HepG2 (cell line): ENCODE results near the gene NID2. TPM values are rescaled to one million over a fixed set of nuclear protein-coding genes. Genes with fewer than 3 reads are reported as not detected.

Experiments used
- BHLHE40 ChIP-seq: IDR thresholded peaks from 2 replicates; pipeline ENCODE4 v1.6.1; 2011; ENCODE audit warnings: low read length, improper control_type of control experiment
- ETV6 ChIP-seq: sonication (generic); formaldehyde crosslinking; conservative IDR thresholded peaks from 2 replicates; pipeline ENCODE4 v1.4.0; 2020; ENCODE audit warnings: missing genetic modification reagents
- HNRNPK ChIP-seq: fragments of 200-400 bp; formaldehyde crosslinking; IDR thresholded peaks from 2 replicates; pipeline ENCODE4 v1.6.1; 2018; ENCODE audit warnings: low read length, low read depth, moderate library complexity, mild to moderate bottlenecking; ENCODE audit not compliant: poor library complexity, severe bottlenecking
- KAT7 ChIP-seq: IDR thresholded peaks from 2 replicates; pipeline ENCODE4 v1.6.1; 2018; ENCODE audit warnings: borderline replicate concordance, missing compliant biosample characterization
- NFYB ChIP-seq: sonication (generic); formaldehyde crosslinking; IDR thresholded peaks from 2 replicates; pipeline ENCODE4 v1.4.0; 2020; ENCODE audit warnings: missing genetic modification reagents
- ONECUT2 ChIP-seq: sonication (generic); formaldehyde crosslinking; IDR thresholded peaks from 2 replicates; pipeline ENCODE4 v1.4.0; 2020; ENCODE audit warnings: missing genetic modification reagents
- RFX3 ChIP-seq: IDR thresholded peaks from 2 replicates; pipeline ENCODE4 v1.6.1; 2016; ENCODE audit warnings: missing biosample characterization, missing genetic modification reagents
- SMAD9 ChIP-seq: sonication (generic); formaldehyde crosslinking; IDR thresholded peaks from 2 replicates; pipeline ENCODE4 v1.5.1; 2020; ENCODE audit warnings: mild to moderate bottlenecking, missing genetic modification reagents
- TBX2 ChIP-seq: sonication (generic); formaldehyde crosslinking; IDR thresholded peaks from 2 replicates; pipeline ENCODE4 v1.5.0; 2020; ENCODE audit warnings: missing genetic modification reagents, mild to moderate bottlenecking, borderline replicate concordance
- ZBTB1 ChIP-seq: sonication (generic); formaldehyde crosslinking; IDR thresholded peaks from 2 replicates; pipeline ENCODE4 v1.4.0; 2020; ENCODE audit warnings: missing genetic modification reagents, borderline replicate concordance
- ZBTB38 ChIP-seq: sonication (generic); formaldehyde crosslinking; IDR thresholded peaks from 2 replicates; pipeline ENCODE4 v1.5.1; 2020; ENCODE audit warnings: mild to moderate bottlenecking, missing genetic modification reagents
- ZMAT3 ChIP-seq: sonication (generic); formaldehyde crosslinking; conservative IDR thresholded peaks from 2 replicates; pipeline ENCODE4 v1.7.0; 2021; ENCODE audit warnings: missing genetic modification reagents
- ZNF143 ChIP-seq: sonication (generic); formaldehyde crosslinking; IDR thresholded peaks from 2 replicates; pipeline ENCODE4 v1.4.0; 2020; ENCODE audit warnings: missing genetic modification reagents
- ZNF430 ChIP-seq: sonication (generic); formaldehyde crosslinking; IDR thresholded peaks from 2 replicates; pipeline ENCODE4 v1.9.0; 2021; ENCODE audit warnings: mild to moderate bottlenecking, missing genetic modification reagents
- ZNF501 ChIP-seq: sonication (generic); formaldehyde crosslinking; IDR thresholded peaks from 2 replicates; pipeline ENCODE4 v1.5.1; 2020; ENCODE audit warnings: mild to moderate bottlenecking, moderate library complexity, missing genetic modification reagents
- ZNF619 ChIP-seq: sonication (generic); formaldehyde crosslinking; IDR thresholded peaks from 2 replicates; pipeline ENCODE4 v1.4.0; 2020; ENCODE audit warnings: mild to moderate bottlenecking, missing genetic modification reagents
- ZNF652 ChIP-seq: IDR thresholded peaks from 2 replicates; pipeline ENCODE4 v1.6.1; 2016; ENCODE audit warnings: low read depth, borderline replicate concordance
- ZNF761 ChIP-seq: sonication (generic); formaldehyde crosslinking; conservative IDR thresholded peaks from 2 replicates; pipeline ENCODE4 v1.4.0; 2020; ENCODE audit warnings: mild to moderate bottlenecking, missing genetic modification reagents
- ZNF773 ChIP-seq: sonication (generic); formaldehyde crosslinking; IDR thresholded peaks from 2 replicates; pipeline ENCODE4 v1.4.0; 2020; ENCODE audit warnings: missing genetic modification reagents, borderline replicate concordance
- ZNF777 ChIP-seq: sonication (generic); formaldehyde crosslinking; IDR thresholded peaks from 2 replicates; pipeline ENCODE4 v1.4.0; 2020; ENCODE audit warnings: missing genetic modification reagents
- polyA plus RNA-seq, 8 experiments: library from polyadenylated mRNA; depleted of rRNA in 3 of 8; stranded (reverse) in 7 of 8; unstranded in 1 of 8; fragments of >200 nt; fragmentation: Illumina TruSeq in 4 of 8; extraction: Trizol in 4 of 8; gene quantifications; 2 replicates each; pipeline versions ENCODE4 v1.2.1 to v1.2.3, GENCODE V29; 2011 to 2016; ENCODE audit warnings: low read depth in 4 of 8, missing spikeins in 1 of 8, mixed read lengths in 1 of 8; ENCODE audit not compliant: insufficient read depth in 1 of 8
- total RNA-seq, 5 experiments: library from RNA; depleted of rRNA; stranded (reverse); fragments of >200 nt; fragmentation: Illumina TruSeq; extraction: Trizol; gene quantifications; 2 replicates each; pipeline ENCODE4 v1.2.3, GENCODE V29; 2016; ENCODE audit warnings: low read depth in 1 of 5
- TF ChIP-seq, protein P1 (sequence below): sonication (generic); formaldehyde crosslinking; IDR thresholded peaks from 2 replicates; pipeline ENCODE4 v1.5.0; 2020; ENCODE audit warnings: mild to moderate bottlenecking, missing genetic modification reagents
- TF ChIP-seq, protein P2 (sequence below): sonication (generic); formaldehyde crosslinking; IDR thresholded peaks from 2 replicates; pipeline ENCODE4 v1.5.0; 2020; ENCODE audit warnings: missing genetic modification reagents
- TF ChIP-seq, protein P3 (sequence below): sonication (generic); formaldehyde crosslinking; IDR thresholded peaks from 2 replicates; pipeline ENCODE4 v1.5.0; 2020; ENCODE audit warnings: mild to moderate bottlenecking, low read depth, missing genetic modification reagents, borderline replicate concordance
- TF ChIP-seq, protein P4 (sequence below): sonication (generic); formaldehyde crosslinking; IDR thresholded peaks from 2 replicates; pipeline ENCODE4; 2020; ENCODE audit warnings: missing genetic modification reagents, mild to moderate bottlenecking, borderline replicate concordance

Gene NID2
- total and polyA plus RNA-seq, 2 of the 13 experiments (the other 11 are each of a cell fraction or from before 2014, with no cell fraction given), result 0.11 TPM; not detected in 1

DNA sequence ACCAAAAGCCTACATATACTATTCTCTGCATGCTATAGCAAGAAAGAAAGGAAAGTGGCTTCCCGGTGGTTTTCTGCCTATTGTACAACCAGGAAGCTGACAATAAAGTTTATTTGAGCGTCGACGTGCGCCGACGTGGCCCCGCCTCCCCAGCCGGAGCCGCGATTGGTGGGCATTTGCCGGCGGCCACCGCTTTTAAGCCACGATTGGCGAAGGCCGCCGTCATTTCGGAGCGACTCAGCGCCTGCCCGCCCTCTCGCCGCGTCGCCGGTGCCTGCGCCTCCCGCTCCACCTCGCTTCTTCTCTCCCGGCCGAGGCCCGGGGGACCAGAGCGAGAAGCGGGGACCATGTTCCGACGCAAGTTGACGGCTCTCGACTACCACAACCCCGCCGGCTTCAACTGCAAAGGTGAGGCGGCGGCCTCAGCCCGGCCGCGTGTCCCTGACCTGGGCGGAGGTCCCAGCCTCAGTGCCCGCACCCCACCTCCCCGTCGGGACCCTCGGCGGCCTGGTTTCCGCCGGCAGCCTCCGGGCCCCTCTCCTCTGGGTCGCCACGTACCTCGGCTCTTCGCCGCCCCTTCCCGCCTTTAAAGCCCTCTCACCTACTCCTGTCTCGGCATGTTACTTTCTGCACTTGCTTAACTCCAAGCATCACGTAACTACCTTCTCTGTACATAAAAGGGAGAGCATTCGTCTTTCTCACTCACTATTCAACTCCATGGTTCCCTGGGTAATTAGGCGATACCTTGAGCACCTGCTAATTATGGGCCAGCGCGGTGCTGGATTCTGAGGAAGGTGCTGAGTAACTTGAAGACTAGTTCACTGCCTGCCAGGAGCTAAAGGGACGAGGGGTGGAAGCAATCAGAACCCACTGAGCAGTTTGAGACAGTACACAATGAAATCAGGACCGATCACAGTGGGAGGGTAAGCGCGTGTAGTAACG, 79.3 kb downstream of the NID2 start, which contains the start of gene RTRAF (continued):
- TF ChIP-seq, protein P1, sequence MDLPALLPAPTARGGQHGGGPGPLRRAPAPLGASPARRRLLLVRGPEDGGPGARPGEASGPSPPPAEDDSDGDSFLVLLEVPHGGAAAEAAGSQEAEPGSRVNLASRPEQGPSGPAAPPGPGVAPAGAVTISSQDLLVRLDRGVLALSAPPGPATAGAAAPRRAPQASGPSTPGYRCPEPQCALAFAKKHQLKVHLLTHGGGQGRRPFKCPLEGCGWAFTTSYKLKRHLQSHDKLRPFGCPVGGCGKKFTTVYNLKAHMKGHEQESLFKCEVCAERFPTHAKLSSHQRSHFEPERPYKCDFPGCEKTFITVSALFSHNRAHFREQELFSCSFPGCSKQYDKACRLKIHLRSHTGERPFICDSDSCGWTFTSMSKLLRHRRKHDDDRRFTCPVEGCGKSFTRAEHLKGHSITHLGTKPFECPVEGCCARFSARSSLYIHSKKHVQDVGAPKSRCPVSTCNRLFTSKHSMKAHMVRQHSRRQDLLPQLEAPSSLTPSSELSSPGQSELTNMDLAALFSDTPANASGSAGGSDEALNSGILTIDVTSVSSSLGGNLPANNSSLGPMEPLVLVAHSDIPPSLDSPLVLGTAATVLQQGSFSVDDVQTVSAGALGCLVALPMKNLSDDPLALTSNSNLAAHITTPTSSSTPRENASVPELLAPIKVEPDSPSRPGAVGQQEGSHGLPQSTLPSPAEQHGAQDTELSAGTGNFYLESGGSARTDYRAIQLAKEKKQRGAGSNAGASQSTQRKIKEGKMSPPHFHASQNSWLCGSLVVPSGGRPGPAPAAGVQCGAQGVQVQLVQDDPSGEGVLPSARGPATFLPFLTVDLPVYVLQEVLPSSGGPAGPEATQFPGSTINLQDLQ (CRISPR knock-in tag), result no peak
- TF ChIP-seq, protein P2, sequence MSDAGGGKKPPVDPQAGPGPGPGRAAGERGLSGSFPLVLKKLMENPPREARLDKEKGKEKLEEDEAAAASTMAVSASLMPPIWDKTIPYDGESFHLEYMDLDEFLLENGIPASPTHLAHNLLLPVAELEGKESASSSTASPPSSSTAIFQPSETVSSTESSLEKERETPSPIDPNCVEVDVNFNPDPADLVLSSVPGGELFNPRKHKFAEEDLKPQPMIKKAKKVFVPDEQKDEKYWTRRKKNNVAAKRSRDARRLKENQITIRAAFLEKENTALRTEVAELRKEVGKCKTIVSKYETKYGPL (CRISPR knock-in tag), result no peak
- TF ChIP-seq ZNF773 (CRISPR knock-in tag) (no peak), SMAD9 (CRISPR knock-in tag) (no peak), BHLHE40 (no peak), RFX3 (CRISPR knock-in tag) (no peak), ZNF761 (CRISPR knock-in tag) (0 out of 2 replicates have a peak, but pooled peaks have one; percentile 35), ZNF619 (no peak), ZNF143 (no peak), ETV6 (no peak), ZBTB38 (peak; percentile 46; the same call in 1 of the 2 replicates), TBX2 (CRISPR knock-in tag) (peak; percentile 58; the same call in 1 of the 2 replicates), ZNF501 (peak; percentile 89), ZMAT3 (CRISPR knock-in tag) (no peak), ZNF430 (CRISPR knock-in tag) (no peak), NFYB (CRISPR knock-in tag) (peak; percentile 97), ONECUT2 (CRISPR knock-in tag) (no peak), HNRNPK (peak; percentile 36), ZBTB1 (CRISPR knock-in tag) (no peak; the same call in 1 of the 2 replicates), KAT7 (CRISPR knock-in tag) (no peak; the same call in 1 of the 2 replicates), ZNF777 (peak; percentile 76), ZNF652 (CRISPR knock-in tag) (no peak)
- TF ChIP-seq, protein P3, sequence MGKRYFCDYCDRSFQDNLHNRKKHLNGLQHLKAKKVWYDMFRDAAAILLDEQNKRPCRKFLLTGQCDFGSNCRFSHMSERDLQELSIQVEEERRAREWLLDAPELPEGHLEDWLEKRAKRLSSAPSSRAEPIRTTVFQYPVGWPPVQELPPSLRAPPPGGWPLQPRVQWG (CRISPR knock-in tag), result no peak
- TF ChIP-seq, protein P4, sequence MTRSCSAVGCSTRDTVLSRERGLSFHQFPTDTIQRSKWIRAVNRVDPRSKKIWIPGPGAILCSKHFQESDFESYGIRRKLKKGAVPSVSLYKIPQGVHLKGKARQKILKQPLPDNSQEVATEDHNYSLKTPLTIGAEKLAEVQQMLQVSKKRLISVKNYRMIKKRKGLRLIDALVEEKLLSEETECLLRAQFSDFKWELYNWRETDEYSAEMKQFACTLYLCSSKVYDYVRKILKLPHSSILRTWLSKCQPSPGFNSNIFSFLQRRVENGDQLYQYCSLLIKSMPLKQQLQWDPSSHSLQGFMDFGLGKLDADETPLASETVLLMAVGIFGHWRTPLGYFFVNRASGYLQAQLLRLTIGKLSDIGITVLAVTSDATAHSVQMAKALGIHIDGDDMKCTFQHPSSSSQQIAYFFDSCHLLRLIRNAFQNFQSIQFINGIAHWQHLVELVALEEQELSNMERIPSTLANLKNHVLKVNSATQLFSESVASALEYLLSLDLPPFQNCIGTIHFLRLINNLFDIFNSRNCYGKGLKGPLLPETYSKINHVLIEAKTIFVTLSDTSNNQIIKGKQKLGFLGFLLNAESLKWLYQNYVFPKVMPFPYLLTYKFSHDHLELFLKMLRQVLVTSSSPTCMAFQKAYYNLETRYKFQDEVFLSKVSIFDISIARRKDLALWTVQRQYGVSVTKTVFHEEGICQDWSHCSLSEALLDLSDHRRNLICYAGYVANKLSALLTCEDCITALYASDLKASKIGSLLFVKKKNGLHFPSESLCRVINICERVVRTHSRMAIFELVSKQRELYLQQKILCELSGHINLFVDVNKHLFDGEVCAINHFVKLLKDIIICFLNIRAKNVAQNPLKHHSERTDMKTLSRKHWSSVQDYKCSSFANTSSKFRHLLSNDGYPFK (CRISPR knock-in tag), result peak; percentile 78; the same call in 1 of the 2 replicates
